T-helper 2 cell treated with Interferon-gamma antibody and Interleukin-4, amounts not matched to agents 100 ng/mL and 5 ng/mL, for 36 hours (primary cell): ENCODE measurements around the gene LEPR. TPM values are rescaled to one million over a fixed set of nuclear protein-coding genes. Genes with fewer than 3 reads are reported as not detected.

Source experiments
- intact Hi-C: fragments of 100-400 bp; cut with micrococcal nuclease; formaldehyde crosslinking; loops from one replicate; pipeline ENCODE4 v1.15.1; 2023
- total RNA-seq: library from RNA; stranded (reverse); gene quantifications from 2 replicates; pipeline ENCODE4 v1.2.3, GENCODE V29; 2022

The LEPR gene
- total RNA-seq, 1 donor from 2014 or later = 2.0 TPM

- intact Hi-C loops = no loop called here
Measured at GRCh38 chr1:65412256-65412983, 8.0 kb upstream of the LEPR start.

- intact Hi-C loops = no loop called here
Measured at GRCh38 chr1:65412984-65413375, 7.5 kb upstream of the LEPR start.

GRCh38 chr1:65414538-65414937, 5.9 kb upstream of the LEPR start:
- intact Hi-C loops = no loop called here

GRCh38 chr1:65416767-65417166, 3.7 kb upstream of the LEPR start:
- intact Hi-C loops = no loop called here

GRCh38 chr1:65417729-65418128, 2.7 kb upstream of the LEPR start:
- intact Hi-C loops = no loop called here

GRCh38 chr1:65418522-65419185, 1.8 kb upstream of the LEPR start:
- intact Hi-C loops = no loop called here

- intact Hi-C loops = loop anchor here (1.0 to 5.0 kb wide), 9 partner anchors 27 to 1507 kb away; partner anchors contain the start of genes AK4 and JAK1
Measured at GRCh38 chr1:65419681-65420589, 533 bp upstream of the LEPR start.

- intact Hi-C loops = loop anchor here (2.0 to 5.0 kb wide), 7 partner anchors 29 to 1506 kb away; partner anchors contain the start of gene AK4
Measured at GRCh38 chr1:65421351-65422025, 1.0 kb downstream of the LEPR start.

GRCh38 chr1:65422241-65423203, 2.1 kb downstream of the LEPR start:
- intact Hi-C loops = loop anchor here (5.0 kb wide), 2 partner anchors 155 to 1505 kb away; no protein-coding TSS in a partner anchor

GRCh38 chr1:65423884-65424572, 3.6 kb downstream of the LEPR start:
- intact Hi-C loops = loop anchor here (5.0 kb wide), 2 partner anchors 157 to 1503 kb away; no protein-coding TSS in a partner anchor

- intact Hi-C loops = loop anchor here (5.0 kb wide), 2 partner anchors 157 to 1503 kb away; no protein-coding TSS in a partner anchor
Measured at GRCh38 chr1:65424573-65424889, 4.1 kb downstream of the LEPR start.

- intact Hi-C loops = no loop called here
Measured at GRCh38 chr1:65425006-65425405, 4.5 kb downstream of the LEPR start.

GRCh38 chr1:65425697-65426096, 5.2 kb downstream of the LEPR start:
- intact Hi-C loops = no loop called here

- intact Hi-C loops = no loop called here
Measured at GRCh38 chr1:65429078-65429477, 8.6 kb downstream of the LEPR start.

GRCh38 chr1:65429806-65430205, 9.3 kb downstream of the LEPR start:
- intact Hi-C loops = loop anchor here (2.0 kb wide), 2 partner anchors 29 to 1017 kb away; no protein-coding TSS in a partner anchor

GRCh38 chr1:65431111-65431705, 10.7 kb downstream of the LEPR start:
- intact Hi-C loops = loop anchor here (1.0 to 2.0 kb wide), 3 partner anchors 28 to 1016 kb away; no protein-coding TSS in a partner anchor

- intact Hi-C loops = no loop called here
Measured at GRCh38 chr1:65432918-65433317, 12.4 kb downstream of the LEPR start.

- intact Hi-C loops = no loop called here
Measured at GRCh38 chr1:65434255-65434654, 13.8 kb downstream of the LEPR start.

GRCh38 chr1:65434760-65435159, 14.3 kb downstream of the LEPR start:
- intact Hi-C loops = no loop called here
